B cell (primary cell): ENCODE results near the gene RIMBP2. TPM values are rescaled to one million over a fixed set of nuclear protein-coding genes. Genes with fewer than 3 reads are reported as not detected.

Source experiments
- ATAC-seq: fragments of 200-7000 bp; cut with Tn5 transposase; one replicate; pipeline ENCODE4 v1.10.0; 2021; ENCODE audit warnings: low read depth, mild to moderate bottlenecking, moderate number of reproducible peaks, moderate library complexity
- CTCF ChIA-PET: fragments of 350-600 bp; sonication (Branson Sonifier 250); formaldehyde crosslinking; loops from one replicate; lab custom pipeline; 2021; ENCODE audit warnings: antibody characterized with exemption, inconsistent platforms; lab: Charles Lee
- POLR2A ChIA-PET: fragments of 350-600 bp; sonication (Branson Sonifier 250); formaldehyde crosslinking; loops from one replicate; lab custom pipeline; 2021; ENCODE audit warnings: antibody characterized with exemption; lab: Charles Lee
- DNase-seq: peaks from one replicate; pipeline ENCODE4 v3.0.0; 2013
- H2AFZ ChIP-seq: 2 replicates; pipeline ENCODE4 v1.6.1; 2012; ENCODE audit warnings: mild to moderate bottlenecking, low read depth, low read length; ENCODE audit not compliant: insufficient read depth, poor library complexity, severe bottlenecking
- H3K27ac ChIP-seq, 2 donors: 1 replicate in 1 of 2; 2 replicates in 1 of 2; pipeline ENCODE4 v1.5.1; 2012 to 2013; ENCODE audit warnings: low read length in 2 of 2, mild to moderate bottlenecking in 2 of 2, moderate library complexity in 1 of 2
- H3K27me3 ChIP-seq, 4 experiments: fragments of 200-600 bp in 1 of 4; sonication (generic) in 1 of 4; replicated peaks in 1 of 4; 1 replicate in 2 of 4; 2 replicates in 2 of 4; pipeline versions ENCODE4 v1.6.1 to v1.7.0; 2013 to 2016; ENCODE audit warnings: low read length in 3 of 4, mild to moderate bottlenecking in 2 of 4, mixed read lengths in 1 of 4, moderate library complexity in 1 of 4; ENCODE audit not compliant: insufficient read depth in 4 of 4, control insufficient read depth in 3 of 4; ENCODE audit errors: control extremely low read depth in 1 of 4
- H3K36me3 ChIP-seq, 2 experiments: replicated peaks in 1 of 2; 1 replicate in 1 of 2; 2 replicates in 1 of 2; pipeline versions ENCODE4 v1.6.1 to v1.7.1; 2013; ENCODE audit warnings: low read length in 1 of 2; ENCODE audit not compliant: insufficient read depth in 2 of 2, control insufficient read depth in 1 of 2; ENCODE audit errors: control extremely low read depth in 1 of 2, extremely low read depth in 1 of 2
- H3K4me1 ChIP-seq, 2 donors: fragments of 200-600 bp in 1 of 2; sonication (generic) in 1 of 2; 1 replicate in 1 of 2; 2 replicates in 1 of 2; pipeline versions ENCODE4 v1.5.1 to v1.6.1; 2013 to 2017; ENCODE audit warnings: low read length in 2 of 2; ENCODE audit not compliant: control insufficient read depth in 2 of 2, insufficient read depth in 2 of 2
- H3K4me2 ChIP-seq: replicated peaks from 2 replicates; pipeline ENCODE3; 2012; ENCODE audit warnings: mild to moderate bottlenecking, low read depth, low read length; ENCODE audit not compliant: poor library complexity, severe bottlenecking
- H3K4me3 ChIP-seq, 5 experiments: fragments of 200-600 bp in 1 of 5; sonication (generic) in 1 of 5; 1 replicate in 3 of 5; 2 replicates in 2 of 5; pipeline versions ENCODE4 v1.5.1 to v1.7.0; 2011 to 2016; ENCODE audit warnings: low read length in 4 of 5, mild to moderate bottlenecking in 4 of 5, low read depth in 2 of 5, control low read depth in 1 of 5, moderate library complexity in 1 of 5; ENCODE audit not compliant: insufficient read depth in 1 of 5; ENCODE audit errors: control extremely low read depth in 1 of 5, extremely low read depth in 1 of 5
- H3K79me2 ChIP-seq: fragments of 200-600 bp; sonication (generic); one replicate; pipeline ENCODE4 v1.6.0; 2016; ENCODE audit warnings: low read length; ENCODE audit not compliant: control insufficient read depth, insufficient read depth
- H3K9ac ChIP-seq: fragments of 200-600 bp; sonication (generic); 2 replicates; pipeline ENCODE4 v1.6.1; 2017; ENCODE audit warnings: mild to moderate bottlenecking, low read length, moderate library complexity
- H3K9me3 ChIP-seq, 3 donors: one replicate each; pipeline versions ENCODE4 v1.6.1 to v1.7.1; 2013; ENCODE audit warnings: low read length in 2 of 3; ENCODE audit not compliant: control insufficient read depth in 2 of 3, insufficient read depth in 1 of 3; ENCODE audit errors: control extremely low read depth in 1 of 3
- H4K20me1 ChIP-seq: 2 replicates; pipeline ENCODE4 v1.6.0; 2012; ENCODE audit warnings: mild to moderate bottlenecking, low read length; ENCODE audit not compliant: insufficient read depth, control insufficient read depth, poor library complexity, severe bottlenecking
- H3K27ac Mint-ChIP-seq: one replicate; pipeline ENCODE4 v1.8.0; 2021; ENCODE audit warnings: mixed read lengths
- H3K27me3 Mint-ChIP-seq: one replicate; pipeline ENCODE4 v1.8.0; 2021; ENCODE audit warnings: mixed read lengths
- H3K4me1 Mint-ChIP-seq: one replicate; pipeline ENCODE4 v1.8.0; 2021; ENCODE audit warnings: mixed read lengths
- H3K4me3 Mint-ChIP-seq: one replicate; pipeline ENCODE4 v1.8.0; 2021; ENCODE audit warnings: mixed read lengths
- H3K9me3 Mint-ChIP-seq: one replicate; pipeline ENCODE4 v1.8.0; 2022; ENCODE audit warnings: mixed read lengths; ENCODE audit not compliant: insufficient read depth
- EZH2 ChIP-seq: IDR thresholded peaks from 2 replicates; pipeline ENCODE4 v1.6.1; 2012; ENCODE audit warnings: borderline replicate concordance, low read depth, mild to moderate bottlenecking, moderate library complexity, low read length; ENCODE audit not compliant: insufficient read depth, poor library complexity, severe bottlenecking
- WGBS: methylation state at CpG from one replicate; pipeline ENCODE4 v1.1.5; 2013; ENCODE audit warnings: missing lambda C conversion rate; ENCODE audit not compliant: insufficient coverage; 5-methylcytosine and 5-hydroxymethylcytosine counted together
- intact Hi-C: fragments of 100-400 bp; cut with micrococcal nuclease; formaldehyde crosslinking; loops from one replicate; pipeline ENCODE4 v1.10.0; 2022
- polyA plus RNA-seq: library from polyadenylated mRNA; depleted of rRNA; stranded (reverse); fragments of >200 nt; gene quantifications from 2 replicates; pipeline ENCODE4 v1.2.3, GENCODE V29; 2012
- total RNA-seq, 2 donors: library from RNA; stranded (reverse); fragments of 120-200 nt in 1 of 2; gene quantifications; 1 replicate in 1 of 2; 2 replicates in 1 of 2; pipeline versions ENCODE4 v1.2.3 to v1.2.4, GENCODE V29; 2013 to 2022
- TF ChIP-seq, protein P1 (sequence below): fragments of 200-600 bp; IDR thresholded peaks from one replicate; pipeline ENCODE4 v1.8.0; 2022; ENCODE audit warnings: antibody characterized with exemption, mild to moderate bottlenecking

The RIMBP2 gene
- total and polyA plus RNA-seq, 2 donors (not counting 1 experiment from before 2014, with no cell fraction given) = not detected

DNA sequence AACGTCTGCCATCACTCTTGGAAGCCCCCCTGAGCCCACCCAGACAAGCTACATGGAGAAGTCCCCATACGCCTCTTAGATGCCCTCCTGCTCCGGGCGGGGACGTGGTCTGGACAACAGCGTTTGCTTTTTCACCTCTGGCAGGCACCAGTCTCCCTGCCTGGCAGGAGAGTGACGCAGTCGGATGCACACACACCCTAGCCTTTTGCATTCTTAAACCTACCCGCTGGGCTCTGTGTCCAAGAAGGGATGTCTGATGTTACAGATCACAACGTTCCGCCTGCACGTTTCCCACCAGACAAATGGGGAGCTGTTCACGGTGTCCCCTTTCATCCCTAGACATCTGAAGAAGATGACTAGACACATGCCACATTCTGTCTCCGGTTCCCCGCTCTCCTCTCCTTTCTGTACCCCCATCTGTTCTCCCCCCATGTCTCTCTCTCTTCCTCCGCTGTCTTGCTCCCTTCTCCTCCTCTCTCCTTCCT, 100.2 kb downstream of the RIMBP2 start:
- ChIA-PET POLR2A (no interaction called here), CTCF (no interaction called here)
- Histone ChIP-seq H3K79me2 (no peaks in the 10 kb centered on the region), H3K4me1 (no peaks in the 10 kb centered on the region), H3K27me3 (no peaks in the 10 kb centered on the region), H4K20me1 (no peaks in the 10 kb centered on the region), H3K36me3 (no peaks in the 10 kb centered on the region), H3K4me3 (no peak overlapping the region), H3K9ac (no peak overlapping the region), H3K4me2 (no peak overlapping the region), H3K9me3 (no peaks in the 10 kb centered on the region), H3K27ac (no peak overlapping the region), H2AFZ (no peak overlapping the region)
- DNase-seq (no peak), ATAC-seq (no peak)
- WGBS = 90% methylated on average over 16 of the region's 16 CpGs
- no peak for TF ChIP-seq EZH2
- TF ChIP-seq, protein P1, sequence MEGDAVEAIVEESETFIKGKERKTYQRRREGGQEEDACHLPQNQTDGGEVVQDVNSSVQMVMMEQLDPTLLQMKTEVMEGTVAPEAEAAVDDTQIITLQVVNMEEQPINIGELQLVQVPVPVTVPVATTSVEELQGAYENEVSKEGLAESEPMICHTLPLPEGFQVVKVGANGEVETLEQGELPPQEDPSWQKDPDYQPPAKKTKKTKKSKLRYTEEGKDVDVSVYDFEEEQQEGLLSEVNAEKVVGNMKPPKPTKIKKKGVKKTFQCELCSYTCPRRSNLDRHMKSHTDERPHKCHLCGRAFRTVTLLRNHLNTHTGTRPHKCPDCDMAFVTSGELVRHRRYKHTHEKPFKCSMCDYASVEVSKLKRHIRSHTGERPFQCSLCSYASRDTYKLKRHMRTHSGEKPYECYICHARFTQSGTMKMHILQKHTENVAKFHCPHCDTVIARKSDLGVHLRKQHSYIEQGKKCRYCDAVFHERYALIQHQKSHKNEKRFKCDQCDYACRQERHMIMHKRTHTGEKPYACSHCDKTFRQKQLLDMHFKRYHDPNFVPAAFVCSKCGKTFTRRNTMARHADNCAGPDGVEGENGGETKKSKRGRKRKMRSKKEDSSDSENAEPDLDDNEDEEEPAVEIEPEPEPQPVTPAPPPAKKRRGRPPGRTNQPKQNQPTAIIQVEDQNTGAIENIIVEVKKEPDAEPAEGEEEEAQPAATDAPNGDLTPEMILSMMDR = no peak
- Mint-ChIP-seq H3K27me3 (no peaks in the 10 kb centered on the region), H3K27ac (no peak overlapping the region), H3K4me1 (no peaks in the 10 kb centered on the region), H3K9me3 (no peaks in the 10 kb centered on the region), H3K4me3 (no peak overlapping the region)
- intact Hi-C loops = no loop called here

DNA sequence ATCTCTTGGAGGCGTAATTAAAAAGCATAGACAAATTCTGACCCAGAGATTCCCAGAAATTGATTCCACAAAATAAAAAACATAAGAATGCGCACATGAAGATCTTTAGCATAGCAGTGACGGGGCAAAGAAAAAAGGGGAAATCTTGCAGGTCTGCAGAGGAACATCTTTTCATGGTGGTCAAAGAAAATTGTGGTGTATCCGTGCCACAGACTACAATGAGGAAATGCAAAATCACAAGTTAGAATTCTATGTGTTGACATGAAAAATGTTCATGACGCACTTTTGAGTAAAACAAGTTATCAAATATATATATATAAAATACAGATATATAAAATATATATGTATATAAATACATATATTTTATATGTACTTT, 101.6 kb downstream of the RIMBP2 start:
- ATAC-seq (no peak), DNase-seq (no peak)
- TF ChIP-seq, protein P1 = no peak
- H3K4me2 ChIP-seq = no peak overlapping the region
- no peaks in the 10 kb centered on the region for H3K36me3 ChIP-seq
- H3K4me1 ChIP-seq = no peaks in the 10 kb centered on the region
- no peaks in the 10 kb centered on the region for H3K79me2 ChIP-seq
- H3K9ac ChIP-seq = no peak overlapping the region
- intact Hi-C loops = no loop called here
- H3K27me3 ChIP-seq = no peaks in the 10 kb centered on the region
- CTCF ChIA-PET = no interaction called here
- H3K4me3 ChIP-seq = no peak overlapping the region
- H3K9me3 ChIP-seq = no peaks in the 10 kb centered on the region
- no peaks in the 10 kb centered on the region for H3K9me3 Mint-ChIP-seq
- no peak overlapping the region for H3K27ac ChIP-seq
- WGBS = 96% methylated on average over 2 of the region's 5 CpGs
- H4K20me1 ChIP-seq = no peaks in the 10 kb centered on the region
- H3K4me3 Mint-ChIP-seq = no peak overlapping the region
- no peaks in the 10 kb centered on the region for H3K27me3 Mint-ChIP-seq
- POLR2A ChIA-PET = no interaction called here
- H3K27ac Mint-ChIP-seq = no peak overlapping the region
- no peak overlapping the region for H2AFZ ChIP-seq
- no peaks in the 10 kb centered on the region for H3K4me1 Mint-ChIP-seq
